Mesenchymal stem cell (in vitro differentiated cells and primary cell): ENCODE measurements around the gene ZNF770.

Source experiments
- DNase-seq: peaks from one replicate; pipeline ENCODE4 v3.0.0-alpha.2; 2013
- H2AFZ ChIP-seq: one replicate; pipeline ENCODE4 v1.6.1; 2013; ENCODE audit warnings: low read depth, mild to moderate bottlenecking, control low read depth, inconsistent platforms, low read length, moderate library complexity
- H2AK5ac ChIP-seq: 2 replicates; pipeline ENCODE4 v1.6.1; 2013; ENCODE audit warnings: low read length, moderate library complexity, mild to moderate bottlenecking, inconsistent platforms; ENCODE audit not compliant: severe bottlenecking
- H2BK120ac ChIP-seq: one replicate; pipeline ENCODE4 v1.6.1; 2013; ENCODE audit warnings: low read depth, mild to moderate bottlenecking, inconsistent platforms, low read length, moderate library complexity
- H2BK12ac ChIP-seq, 2 experiments: one replicate each; pipeline ENCODE4 v1.6.1; 2013; ENCODE audit warnings: inconsistent platforms in 2 of 2, low read length in 2 of 2, mild to moderate bottlenecking in 2 of 2, moderate library complexity in 2 of 2, control low read depth in 1 of 2
- H2BK15ac ChIP-seq: one replicate; pipeline ENCODE4 v1.6.1; 2013; ENCODE audit warnings: mild to moderate bottlenecking, low read depth, inconsistent platforms; ENCODE audit not compliant: poor library complexity, severe bottlenecking
- H2BK5ac ChIP-seq: 2 replicates; pipeline ENCODE4 v1.6.1; 2013; ENCODE audit warnings: low read depth, mild to moderate bottlenecking, low read length, control low read depth, inconsistent platforms; ENCODE audit not compliant: poor library complexity, severe bottlenecking
- H3K14ac ChIP-seq, 2 experiments: one replicate each; pipeline ENCODE4 v1.6.1; 2013; ENCODE audit warnings: inconsistent platforms in 2 of 2, low read length in 2 of 2, control low read depth in 1 of 2, mild to moderate bottlenecking in 1 of 2, moderate library complexity in 1 of 2
- H3K18ac ChIP-seq, 2 experiments: one replicate each; pipeline ENCODE4 v1.6.1; 2013; ENCODE audit warnings: inconsistent platforms in 2 of 2, low read length in 2 of 2, control low read depth in 1 of 2, low read depth in 1 of 2, mild to moderate bottlenecking in 1 of 2
- H3K23ac ChIP-seq, 2 experiments: one replicate each; pipeline ENCODE4 v1.6.1; 2013; ENCODE audit warnings: inconsistent platforms in 2 of 2, low read length in 2 of 2, mild to moderate bottlenecking in 2 of 2, moderate library complexity in 2 of 2, control low read depth in 1 of 2
- H3K27ac ChIP-seq: 2 replicates; pipeline ENCODE4 v1.5.1; 2013; ENCODE audit warnings: mild to moderate bottlenecking, moderate library complexity, low read length, control low read depth, inconsistent platforms; ENCODE audit not compliant: poor library complexity, severe bottlenecking
- H3K27me3 ChIP-seq, 2 experiments: 2 replicates each; pipeline versions ENCODE4 v1.6.1 to v1.7.0; 2013; ENCODE audit warnings: low read length in 2 of 2, mild to moderate bottlenecking in 2 of 2, moderate library complexity in 2 of 2, control low read depth in 1 of 2, inconsistent platforms in 1 of 2; ENCODE audit not compliant: control insufficient read depth in 1 of 2, insufficient read depth in 1 of 2
- H3K36me3 ChIP-seq, 2 experiments: 2 replicates each; pipeline versions ENCODE4 v1.6.1 to v1.7.0; 2013; ENCODE audit warnings: low read length in 2 of 2, control low read depth in 1 of 2, inconsistent platforms in 1 of 2, low read depth in 1 of 2, mild to moderate bottlenecking in 1 of 2; ENCODE audit not compliant: insufficient read depth in 2 of 2, control insufficient read depth in 1 of 2
- H3K4ac ChIP-seq, 2 experiments: one replicate each; pipeline ENCODE4 v1.6.1; 2013; ENCODE audit warnings: inconsistent platforms in 2 of 2, low read length in 2 of 2, mild to moderate bottlenecking in 2 of 2, moderate library complexity in 2 of 2, control low read depth in 1 of 2, low read depth in 1 of 2
- H3K4me1 ChIP-seq: 2 replicates; pipeline ENCODE4 v1.6.1; 2013; ENCODE audit warnings: low read depth, low read length, control low read depth; ENCODE audit not compliant: control insufficient read depth, insufficient read depth
- H3K4me2 ChIP-seq: 2 replicates; pipeline ENCODE4 v1.6.1; 2013; ENCODE audit warnings: low read length, mild to moderate bottlenecking, inconsistent platforms; ENCODE audit not compliant: poor library complexity, severe bottlenecking
- H3K4me3 ChIP-seq, 2 experiments: 2 replicates each; pipeline versions ENCODE4 v1.5.1 to v1.7.0; 2013; ENCODE audit warnings: low read length in 2 of 2, mild to moderate bottlenecking in 2 of 2, control low read depth in 1 of 2, low read depth in 1 of 2; ENCODE audit not compliant: insufficient read depth in 1 of 2
- H3K79me1 ChIP-seq: replicated peaks from 2 replicates; pipeline ENCODE4 v1.6.1; 2013; ENCODE audit warnings: mild to moderate bottlenecking, control low read depth, low read length, inconsistent platforms; ENCODE audit not compliant: poor library complexity, severe bottlenecking
- H3K9ac ChIP-seq: 2 replicates; pipeline ENCODE4 v1.7.0; 2013; ENCODE audit warnings: mild to moderate bottlenecking, low read length, moderate library complexity
- H3K9me3 ChIP-seq: 2 replicates; pipeline ENCODE4 v1.7.0; 2013; ENCODE audit warnings: mild to moderate bottlenecking, low read length; ENCODE audit not compliant: control insufficient read depth
- H4K8ac ChIP-seq: one replicate; pipeline ENCODE4 v1.6.1; 2013; ENCODE audit warnings: inconsistent platforms, mild to moderate bottlenecking, low read length, moderate library complexity
- H4K91ac ChIP-seq: one replicate; pipeline ENCODE4 v1.6.1; 2013; ENCODE audit warnings: mild to moderate bottlenecking, low read length, inconsistent platforms
- WGBS: methylation state at CpG from one replicate; pipeline ENCODE4 v1.1.7; 2013; ENCODE audit warnings: mixed read lengths; 5-methylcytosine and 5-hydroxymethylcytosine counted together

Gene ZNF770

DNA sequence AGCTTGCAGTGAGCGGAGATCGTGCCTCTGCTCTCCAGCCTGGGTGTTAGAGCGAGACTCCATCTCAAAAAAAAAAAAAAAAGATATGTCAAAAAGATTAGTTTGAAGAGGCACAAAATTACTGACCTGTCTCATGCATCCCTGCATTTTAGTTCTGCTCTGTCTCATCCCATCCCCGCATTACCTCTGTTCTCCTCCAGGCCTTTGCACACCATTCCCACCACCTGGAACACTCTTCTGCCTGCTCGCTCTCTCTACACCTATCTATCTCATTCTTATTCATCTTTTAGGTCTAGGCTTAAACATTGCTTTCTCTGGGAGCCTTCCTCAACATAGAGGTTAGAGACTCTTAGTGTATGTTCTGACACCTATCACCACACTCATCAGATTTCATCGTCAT, 32.9 kb upstream of the ZNF770 start:
- Histone ChIP-seq H3K79me1 (no peaks in the 10 kb centered on the region), H4K91ac (no peak overlapping the region), H2BK120ac (no peak overlapping the region), H2BK15ac (no peak overlapping the region), H2AK5ac (no peak overlapping the region), H2BK12ac (no peak overlapping the region), H3K23ac (no peak overlapping the region), H3K14ac (no peak overlapping the region), H3K36me3 (no peaks in the 10 kb centered on the region), H3K27me3 (no peaks in the 10 kb centered on the region), H3K27ac (no peak overlapping the region), H3K9ac (no peak overlapping the region), H3K4ac (no peak overlapping the region), H3K4me2 (no peak overlapping the region), H3K9me3 (no peaks in the 10 kb centered on the region), H3K4me1 (peaks cover 2% of the 10 kb centered on the region), H2BK5ac (no peak overlapping the region), H3K18ac (no peak overlapping the region), H2AFZ (no peak overlapping the region), H4K8ac (no peak overlapping the region), H3K4me3 (no peak overlapping the region)
- no peak for DNase-seq
- WGBS, result 90% methylated on average over 3 of the region's 6 CpGs

GRCh38 chr15:35019404-35020327, 31.6 kb upstream of the ZNF770 start:
- H2BK15ac ChIP-seq, result no peak overlapping the region
- H3K27me3 ChIP-seq, result no peaks in the 10 kb centered on the region
- peak overlapping the region; percentile 33 to 63 for H2BK12ac ChIP-seq
- no peaks in the 10 kb centered on the region for H3K9me3 ChIP-seq
- no peak overlapping the region for H3K4me2 ChIP-seq
- DNase-seq, result peak; percentile 51
- H2BK5ac ChIP-seq, result no peak overlapping the region
- H3K4ac ChIP-seq, result no peak overlapping the region
- no peaks in the 10 kb centered on the region for H3K36me3 ChIP-seq
- H3K4me1 ChIP-seq, result peaks cover 2% of the 10 kb centered on the region
- 64% methylated on average over 6 of the region's 6 CpGs for WGBS
- H2BK120ac ChIP-seq, result no peak overlapping the region
- H3K27ac ChIP-seq, result no peak overlapping the region
- no peak overlapping the region for H3K23ac ChIP-seq
- H4K8ac ChIP-seq, result peak overlapping the region; percentile 2
- H4K91ac ChIP-seq, result no peak overlapping the region
- H3K9ac ChIP-seq, result no peak overlapping the region
- H2AK5ac ChIP-seq, result no peak overlapping the region
- H3K18ac ChIP-seq, result peak overlapping the region in 1 of 2 experiments; percentile 21
- H3K14ac ChIP-seq, result no peak overlapping the region
- no peak overlapping the region for H2AFZ ChIP-seq
- no peak overlapping the region for H3K4me3 ChIP-seq
- H3K79me1 ChIP-seq, result no peaks in the 10 kb centered on the region

- no peaks in the 10 kb centered on the region for H3K4me1 ChIP-seq
- H3K18ac ChIP-seq, result no peak overlapping the region
- H2BK5ac ChIP-seq, result no peak overlapping the region
- H4K8ac ChIP-seq, result no peak overlapping the region
- H3K4me2 ChIP-seq, result no peak overlapping the region
- H3K14ac ChIP-seq, result no peak overlapping the region
- no peak overlapping the region for H2BK12ac ChIP-seq
- no peaks in the 10 kb centered on the region for H3K9me3 ChIP-seq
- no peak overlapping the region for H3K4me3 ChIP-seq
- no peak overlapping the region for H2BK120ac ChIP-seq
- no peak overlapping the region for H3K4ac ChIP-seq
- H3K9ac ChIP-seq, result no peak overlapping the region
- H3K27ac ChIP-seq, result no peak overlapping the region
- no peak overlapping the region for H2BK15ac ChIP-seq
- peak; percentile 10 for DNase-seq
- no peaks in the 10 kb centered on the region for H3K27me3 ChIP-seq
- H3K36me3 ChIP-seq, result no peaks in the 10 kb centered on the region
- H3K79me1 ChIP-seq, result no peaks in the 10 kb centered on the region
- H4K91ac ChIP-seq, result no peak overlapping the region
- no peak overlapping the region for H2AFZ ChIP-seq
- no peak overlapping the region for H2AK5ac ChIP-seq
- H3K23ac ChIP-seq, result no peak overlapping the region
These were observed 26.2 kb upstream of the ZNF770 start for GRCh38 chr15:35014241-35014640.

GRCh38 chr15:35013370-35013769, 25.3 kb upstream of the ZNF770 start:
- Histone ChIP-seq H3K27me3 (no peaks in the 10 kb centered on the region), H3K18ac (no peak overlapping the region), H3K4me2 (no peak overlapping the region), H3K9me3 (no peaks in the 10 kb centered on the region), H2AK5ac (no peak overlapping the region), H2BK15ac (no peak overlapping the region), H3K27ac (no peak overlapping the region), H2BK5ac (no peak overlapping the region), H3K23ac (no peak overlapping the region), H2BK120ac (no peak overlapping the region), H3K36me3 (no peaks in the 10 kb centered on the region), H3K79me1 (no peaks in the 10 kb centered on the region), H4K8ac (no peak overlapping the region), H3K4me1 (no peaks in the 10 kb centered on the region), H2BK12ac (no peak overlapping the region), H3K14ac (no peak overlapping the region), H4K91ac (no peak overlapping the region), H3K9ac (no peak overlapping the region), H3K4ac (no peak overlapping the region), H3K4me3 (no peak overlapping the region), H2AFZ (no peak overlapping the region)
- no peak for DNase-seq
- WGBS, result 42% methylated on average over 2 of the region's 4 CpGs
